SK-N-SH (cell line): ENCODE results near the gene STXBP6. TPM values are rescaled to one million over a fixed set of nuclear protein-coding genes. Genes with fewer than 3 reads are reported as not detected.

Experiments
- CTCF ChIA-PET: fragments of 300-600, 350-600 bp; formaldehyde crosslinking; extraction: SDS; loops from one replicate; lab custom pipeline; 2021; lab: Yijun Ruan, JAX
- POLR2A ChIA-PET: fragments of 350-600 bp; sonication (Branson Sonifier 250); formaldehyde crosslinking; extraction: SDS; loops from one replicate; lab custom pipeline; 2020; ENCODE audit warnings: antibody characterized with exemption, inconsistent platforms; lab: Yijun Ruan, JAX
- DNase-seq: peaks from one replicate; pipeline ENCODE4 v3.0.0; 2012
- H2AFZ ChIP-seq: fragments of 200-600 bp; sonication (generic); 2 replicates; pipeline ENCODE4 v1.8.1; 2016; ENCODE audit warnings: antibody characterized with exemption, mild to moderate bottlenecking, low read depth
- H3F3A ChIP-seq: fragments of 200-600 bp; sonication (generic); replicated peaks from 2 replicates; pipeline ENCODE3; 2016; ENCODE audit warnings: antibody characterized with exemption, mild to moderate bottlenecking; ENCODE audit not compliant: insufficient read depth
- H3K27ac ChIP-seq, 2 experiments: fragments of 200-500 bp in 1 of 2; fragments of 200-600 bp in 1 of 2; sonication (Bioruptor generic) in 1 of 2; sonication (generic), shearing (Covaris generic) in 1 of 2; 2 replicates each; pipeline versions ENCODE4 v1.5.1 to v1.6.1; 2014 to 2016; ENCODE audit warnings: low read depth in 2 of 2, inconsistent platforms in 1 of 2, low read length in 1 of 2, mild to moderate bottlenecking in 1 of 2, mixed read lengths in 1 of 2
- H3K27me3 ChIP-seq: fragments of 200-600 bp; sonication (generic), shearing (Covaris generic); 2 replicates; pipeline ENCODE4 v1.6.1; 2016; ENCODE audit warnings: mixed run types; ENCODE audit not compliant: insufficient read depth
- H3K36me3 ChIP-seq, 2 experiments: fragments of 200-500 bp in 1 of 2; fragments of 200-600 bp in 1 of 2; sonication (Bioruptor generic) in 1 of 2; sonication (generic) in 1 of 2; replicated peaks in 1 of 2; 2 replicates each; pipeline versions ENCODE3 to v1.5.1; 2014 to 2016; ENCODE audit warnings: low read length in 1 of 2, mild to moderate bottlenecking in 1 of 2; ENCODE audit not compliant: insufficient read depth in 2 of 2, control insufficient read depth in 1 of 2
- H3K4me1 ChIP-seq, 2 experiments: fragments of 200-500 bp in 1 of 2; fragments of 200-600 bp in 1 of 2; sonication (Bioruptor generic) in 1 of 2; sonication (generic), shearing (Covaris generic) in 1 of 2; 2 replicates each; pipeline versions ENCODE4 v1.5.1 to v1.6.1; 2014 to 2016; ENCODE audit warnings: low read depth in 1 of 2, low read length in 1 of 2, mixed run types in 1 of 2; ENCODE audit not compliant: insufficient read depth in 2 of 2, control insufficient read depth in 1 of 2
- H3K4me2 ChIP-seq: fragments of 200-600 bp; sonication (generic), shearing (Covaris generic); 2 replicates; pipeline ENCODE4 v1.6.1; 2017; ENCODE audit warnings: mixed run types
- H3K4me3 ChIP-seq, 2 experiments: fragments of 200-500 bp in 1 of 2; fragments of 200-600 bp in 1 of 2; sonication (Bioruptor generic) in 1 of 2; sonication (generic), shearing (Covaris generic) in 1 of 2; 2 replicates each; pipeline versions ENCODE4 v1.5.1 to v1.8.1; 2014 to 2016; ENCODE audit warnings: low read depth in 2 of 2, inconsistent platforms in 1 of 2, low read length in 1 of 2, mild to moderate bottlenecking in 1 of 2, mixed read lengths in 1 of 2, moderate library complexity in 1 of 2
- H3K79me2 ChIP-seq: fragments of 200-600 bp; sonication (generic); 2 replicates; pipeline ENCODE4 v1.8.1; 2017; ENCODE audit warnings: mild to moderate bottlenecking; ENCODE audit not compliant: insufficient read depth
- H3K9ac ChIP-seq: fragments of 200-600 bp; sonication (generic); 2 replicates; pipeline ENCODE4 v1.6.1; 2017; ENCODE audit warnings: mixed run types
- H3K9me2 ChIP-seq: fragments of 200-600 bp; sonication (generic); 2 replicates; pipeline ENCODE4 v1.6.1; 2017; ENCODE audit warnings: mixed run types
- H3K9me3 ChIP-seq: fragments of 200-600 bp; sonication (generic); 2 replicates; pipeline ENCODE4 v1.6.1; 2017; ENCODE audit warnings: mixed run types, mild to moderate bottlenecking, moderate library complexity
- H4K20me1 ChIP-seq: fragments of 200-600 bp; sonication (generic); 2 replicates; pipeline ENCODE4 v1.6.1; 2017; ENCODE audit warnings: mild to moderate bottlenecking, mixed run types; ENCODE audit not compliant: insufficient read depth
- CHD2 ChIP-seq: fragments of 150-350 bp; IDR thresholded peaks from 2 replicates; pipeline ENCODE4 v1.6.1; 2018; ENCODE audit warnings: low read length; ENCODE audit not compliant: partially characterized antibody
- CTCF ChIP-seq: fragments of 200-600 bp; sonication (generic); IDR thresholded peaks from 2 replicates; pipeline ENCODE4 v1.6.1; 2017; ENCODE audit warnings: antibody characterized with exemption, mild to moderate bottlenecking, moderate library complexity
- FOSL2 ChIP-seq: IDR thresholded peaks from 2 replicates; pipeline ENCODE4 v1.4.0; 2012; ENCODE audit warnings: low read depth, mild to moderate bottlenecking, moderate library complexity, borderline replicate concordance
- FOXJ3 ChIP-seq: sonication (generic); formaldehyde crosslinking; IDR thresholded peaks from 2 replicates; pipeline ENCODE4 v1.5.1; 2020; ENCODE audit warnings: mild to moderate bottlenecking, missing genetic modification reagents
- JUND ChIP-seq: IDR thresholded peaks from 2 replicates; pipeline ENCODE4 v1.4.0; 2012
- MXI1 ChIP-seq: IDR thresholded peaks from 2 replicates; pipeline ENCODE4 v1.6.1; 2012; ENCODE audit warnings: mild to moderate bottlenecking, low read depth, low read length, improper control_type of control experiment
- NFIC ChIP-seq: IDR thresholded peaks from 2 replicates; pipeline ENCODE4 v1.4.0; 2012; ENCODE audit warnings: borderline replicate concordance
- NRF1 ChIP-seq: IDR thresholded peaks from 2 replicates; pipeline ENCODE4 v1.6.1; 2012; ENCODE audit warnings: low read depth, mild to moderate bottlenecking, low read length
- POLR2AphosphoS5 ChIP-seq: IDR thresholded peaks from 2 replicates; pipeline ENCODE4 v1.6.1; 2012; ENCODE audit warnings: low read depth, low read length
- RFX5 ChIP-seq: IDR thresholded peaks from 2 replicates; pipeline ENCODE4 v1.6.1; 2012; ENCODE audit warnings: mild to moderate bottlenecking, improper control_type of control experiment, low read length
- RXRA ChIP-seq: IDR thresholded peaks from 2 replicates; pipeline ENCODE4 v1.4.0; 2012; ENCODE audit warnings: low read depth, mild to moderate bottlenecking, borderline replicate concordance
- SIN3A ChIP-seq: IDR thresholded peaks from 2 replicates; pipeline ENCODE4 v1.6.1; 2012; ENCODE audit warnings: low read depth, mild to moderate bottlenecking, low read length, moderate library complexity, borderline replicate concordance
- SMC3 ChIP-seq: IDR thresholded peaks from 2 replicates; pipeline ENCODE4 v1.6.1; 2012; ENCODE audit warnings: low read depth, low read length, improper control_type of control experiment
- TAF1 ChIP-seq: IDR thresholded peaks from 2 replicates; pipeline ENCODE4 v1.6.1; 2012; ENCODE audit warnings: low read depth, mild to moderate bottlenecking, low read length, moderate library complexity, borderline replicate concordance
- TEAD4 ChIP-seq: IDR thresholded peaks from 2 replicates; pipeline ENCODE4 v1.4.0; 2012; ENCODE audit warnings: mild to moderate bottlenecking, borderline replicate concordance; ENCODE audit not compliant: insufficient read depth
- USF1 ChIP-seq: IDR thresholded peaks from 2 replicates; pipeline ENCODE4 v1.4.0; 2012; ENCODE audit warnings: low read depth, borderline replicate concordance
- YY1 ChIP-seq: IDR thresholded peaks from 2 replicates; pipeline ENCODE4 v1.4.0; 2012; ENCODE audit warnings: low read depth, mild to moderate bottlenecking
- WGBS: methylation state at CpG from one replicate; pipeline ENCODE4 v1.1.6; 2017; ENCODE audit warnings: low lambda C conversion rate; 5-methylcytosine and 5-hydroxymethylcytosine counted together
- polyA plus RNA-seq, 3 experiments: library from polyadenylated mRNA; depleted of rRNA; stranded (reverse); fragments of >200 nt; gene quantifications; 2 replicates each; pipeline ENCODE4 v1.2.3, GENCODE V29; 2012
- TF ChIP-seq, protein P1 (sequence below): IDR thresholded peaks from 2 replicates; pipeline ENCODE4; 2012

The STXBP6 gene
- polyA plus RNA-seq, 1 of the 3 experiments (the other 2 are of a cell fraction) = 0.16 TPM

DNA sequence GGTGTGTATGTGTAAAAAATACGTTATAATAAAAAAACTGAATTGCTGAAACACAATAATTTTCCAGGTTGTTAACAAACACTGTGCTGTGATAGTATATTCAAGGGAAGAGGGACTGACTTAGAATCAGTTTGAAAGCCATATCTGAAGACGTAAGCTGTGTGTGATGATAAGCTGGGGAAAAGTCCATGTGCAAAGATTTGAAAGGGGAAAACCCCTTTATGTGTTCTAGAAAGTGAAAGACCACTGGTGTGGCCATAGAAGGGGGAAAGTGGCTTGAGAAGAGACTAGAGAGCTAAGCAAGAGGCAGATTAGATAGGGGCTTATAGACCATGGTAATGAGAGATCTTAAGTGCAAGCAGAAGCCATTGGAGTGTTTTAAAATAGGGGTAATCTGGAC lies 220.1 kb downstream of the STXBP6 start (continued):
- TF ChIP-seq MXI1 = no peak
- TF ChIP-seq YY1 = no peak
- TF ChIP-seq RFX5 = no peak
- TF ChIP-seq TEAD4 = no peak
- TF ChIP-seq, protein P1, sequence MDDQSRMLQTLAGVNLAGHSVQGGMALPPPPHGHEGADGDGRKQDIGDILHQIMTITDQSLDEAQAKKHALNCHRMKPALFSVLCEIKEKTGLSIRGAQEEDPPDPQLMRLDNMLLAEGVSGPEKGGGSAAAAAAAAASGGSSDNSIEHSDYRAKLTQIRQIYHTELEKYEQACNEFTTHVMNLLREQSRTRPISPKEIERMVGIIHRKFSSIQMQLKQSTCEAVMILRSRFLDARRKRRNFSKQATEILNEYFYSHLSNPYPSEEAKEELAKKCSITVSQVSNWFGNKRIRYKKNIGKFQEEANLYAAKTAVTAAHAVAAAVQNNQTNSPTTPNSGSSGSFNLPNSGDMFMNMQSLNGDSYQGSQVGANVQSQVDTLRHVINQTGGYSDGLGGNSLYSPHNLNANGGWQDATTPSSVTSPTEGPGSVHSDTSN = no peak
- no peak for TF ChIP-seq CTCF
- no peak for TF ChIP-seq CHD2
- no peak for TF ChIP-seq JUND
- no peak for TF ChIP-seq RXRA
- TF ChIP-seq NRF1 = no peak

- TF ChIP-seq SMC3 = no peak
- TF ChIP-seq POLR2AphosphoS5 = no peak
- no peak for TF ChIP-seq FOXJ3
- TF ChIP-seq FOSL2 = no peak
- TF ChIP-seq NFIC = no peak
- no peak for TF ChIP-seq SIN3A
- TF ChIP-seq TAF1 = no peak
- TF ChIP-seq, protein P1 = no peak
- no peak for TF ChIP-seq USF1
- Histone ChIP-seq H3F3A (no peaks in the 10 kb centered on the region), H3K9ac (no peak overlapping the region), H3K4me1 (no peaks in the 10 kb centered on the region), H3K36me3 (no peaks in the 10 kb centered on the region), H3K9me3 (no peaks in the 10 kb centered on the region), H2AFZ (no peak overlapping the region), H4K20me1 (no peaks in the 10 kb centered on the region), H3K4me2 (no peak overlapping the region), H3K9me2 (no peaks in the 10 kb centered on the region), H3K27ac (no peak overlapping the region), H3K79me2 (no peaks in the 10 kb centered on the region), H3K4me3 (no peak overlapping the region), H3K27me3 (no peaks in the 10 kb centered on the region)
- ChIA-PET POLR2A (no interaction called here), CTCF (no interaction called here)
- DNase-seq = no peak
- 9% methylated on average over 4 of the region's 4 CpGs for WGBS
These were observed 221.5 kb downstream of the STXBP6 start for GRCh38 chr14:24828486-24828885.
